ENCODE results near the gene TERB1. TPM values are rescaled to one million over a fixed set of nuclear protein-coding genes. Genes with fewer than 3 reads are reported as not detected.

Gene TERB1
- polyA plus RNA-seq, 1 donor from 2014 or later = 0.38 TPM

- peaks cover 43% of the 10 kb centered on the region for H3K79me2 ChIP-seq (replicated peaks; ENCODE audit: insufficient read depth, low read length)
- no peak overlapping the region for H3K4me2 ChIP-seq (ENCODE audit: low read length)
- H3F3A ChIP-seq (ENCODE audit: insufficient read depth, low read length, poor library complexity, severe bottlenecking) = no peaks in the 10 kb centered on the region
- no peak overlapping the region for H3K4me3 ChIP-seq (ENCODE audit: low read length)
- no peaks in the 10 kb centered on the region for H3K36me3 ChIP-seq (ENCODE audit: insufficient read depth, low read length)
- no peaks in the 10 kb centered on the region for H4K20me1 ChIP-seq (ENCODE audit: insufficient read depth)
- H3K27me3 ChIP-seq (ENCODE audit: insufficient read depth, low read depth, low read length) = no peaks in the 10 kb centered on the region
- H3K27ac ChIP-seq (ENCODE audit: low read length) = no peak overlapping the region
- H2AFZ ChIP-seq (ENCODE audit: low read depth, low read length) = peak overlapping the region; percentile 51
- TF ChIP-seq EP300 (conservative IDR thresholded peaks at IDR 0.05; ENCODE audit: poor library complexity, severe bottlenecking) (no peak), POLR2AphosphoS5 (IDR thresholded peaks at IDR 0.05) (no peak), CTCF (IDR thresholded peaks at IDR 0.05; ENCODE audit: poor library complexity, severe bottlenecking) (no peak), SMC3 (conservative IDR thresholded peaks at IDR 0.05; ENCODE audit: poor library complexity) (no peak), TAF1 (IDR thresholded peaks at IDR 0.05; ENCODE audit: low read depth) (no peak), RAD21 (conservative IDR thresholded peaks at IDR 0.05) (no peak), MXI1 (conservative IDR thresholded peaks at IDR 0.05; ENCODE audit: poor library complexity, severe bottlenecking) (no peak)
- H3K9ac ChIP-seq (ENCODE audit: low read length) = no peak overlapping the region
- no peaks in the 10 kb centered on the region for H3K9me3 ChIP-seq (ENCODE audit: low read length)
- no peaks in the 10 kb centered on the region for H3K9me2 ChIP-seq (ENCODE audit: insufficient read depth, low read length)
These were observed 49.0 kb downstream of the TERB1 start for GRCh38 chr16:66752379-66752778.

GRCh38 chr16:66751992-66752322 is 49.4 kb downstream of the TERB1 start:
- TF ChIP-seq SMC3 (conservative IDR thresholded peaks at IDR 0.05; ENCODE audit: poor library complexity) (no peak), MXI1 (conservative IDR thresholded peaks at IDR 0.05; ENCODE audit: poor library complexity, severe bottlenecking) (no peak), TAF1 (IDR thresholded peaks at IDR 0.05; ENCODE audit: low read depth) (no peak), REST (IDR thresholded peaks at IDR 0.05; ENCODE audit: borderline replicate concordance) (no peak), CTCF (IDR thresholded peaks at IDR 0.05; ENCODE audit: poor library complexity, severe bottlenecking) (no peak), POLR2AphosphoS5 (IDR thresholded peaks at IDR 0.05) (no peak), EZH2 (IDR thresholded peaks at IDR 0.05; ENCODE audit: borderline replicate concordance, insufficient read depth, low read length, poor library complexity, severe bottlenecking) (no peak), EP300 (conservative IDR thresholded peaks at IDR 0.05; ENCODE audit: poor library complexity, severe bottlenecking) (no peak), RAD21 (conservative IDR thresholded peaks at IDR 0.05) (no peak)
- Histone ChIP-seq H3K36me3 (ENCODE audit: insufficient read depth, low read length) (no peaks in the 10 kb centered on the region), H3K79me2 (replicated peaks; ENCODE audit: insufficient read depth, low read length) (peaks cover 45% of the 10 kb centered on the region), H3K27me3 (ENCODE audit: insufficient read depth, low read depth, low read length) (no peaks in the 10 kb centered on the region), H3K4me2 (ENCODE audit: low read length) (no peak overlapping the region), H3K4me3 (ENCODE audit: low read length) (peak overlapping the region; percentile 61), H3K9me3 (ENCODE audit: low read length) (no peaks in the 10 kb centered on the region), H2AFZ (ENCODE audit: low read depth, low read length) (peak overlapping the region; percentile 51), H3K27ac (ENCODE audit: low read length) (no peak overlapping the region), H3K9me2 (ENCODE audit: insufficient read depth, low read length) (no peaks in the 10 kb centered on the region), H4K20me1 (ENCODE audit: insufficient read depth) (no peaks in the 10 kb centered on the region), H3K9ac (ENCODE audit: low read length) (peak overlapping the region; percentile 98), H3F3A (ENCODE audit: insufficient read depth, low read length, poor library complexity, severe bottlenecking) (no peaks in the 10 kb centered on the region)
